ENCODE results near the gene OR2AK2. TPM values are rescaled to one million over a fixed set of nuclear protein-coding genes. Genes with fewer than 3 reads are reported as not detected.

The OR2AK2 gene
- total RNA-seq, 2 donors from 2014 or later, result not detected

GRCh38 chr1:247953408-247953807 is 11.6 kb upstream of the OR2AK2 start:
- H3K27me3 ChIP-seq (replicated peaks; ENCODE audit: insufficient read depth), result no peaks in the 10 kb centered on the region
- no peaks in the 10 kb centered on the region for H3K36me3 ChIP-seq
- H3K4me1 ChIP-seq (ENCODE audit: control insufficient read depth in 1 of 2, low read depth in 2 of 2), result no peaks in the 10 kb centered on the region
- H3K27ac ChIP-seq, result no peak overlapping the region
- no peak for TF ChIP-seq CTCF (IDR thresholded peaks at IDR 0.05)
- ATAC-seq (ENCODE audit: insufficient number of reproducible peaks, low FRiP score, low read depth) (no peak), DNase-seq (ENCODE audit: low spot score) (no peak)
- H3K9me3 ChIP-seq, result no peaks in the 10 kb centered on the region
- H3K4me3 ChIP-seq, result no peak overlapping the region

- no peak for TF ChIP-seq CTCF (IDR thresholded peaks at IDR 0.05)
- no peak for ATAC-seq (ENCODE audit: insufficient number of reproducible peaks, low FRiP score, low read depth)
Measured at GRCh38 chr1:247961791-247962190, 3.2 kb upstream of the OR2AK2 start.

GRCh38 chr1:247962911-247963588 is 2.0 kb upstream of the OR2AK2 start:
- Histone ChIP-seq H3K9me3 (no peaks in the 10 kb centered on the region), H3K36me3 (no peaks in the 10 kb centered on the region), H3K4me1 (ENCODE audit: control insufficient read depth in 1 of 2, low read depth in 2 of 2) (no peaks in the 10 kb centered on the region), H3K4me3 (no peak overlapping the region), H3K27ac (no peak overlapping the region), H3K27me3 (replicated peaks; ENCODE audit: insufficient read depth) (no peaks in the 10 kb centered on the region)
- ATAC-seq (ENCODE audit: insufficient number of reproducible peaks, low FRiP score, low read depth), result no peak
- DNase-seq (ENCODE audit: low spot score), result no peak
- TF ChIP-seq CTCF (IDR thresholded peaks at IDR 0.05), result no peak

More at GRCh38 chr1:247961791-247962190, 3.2 kb upstream of the OR2AK2 start:
- Histone ChIP-seq H3K27ac (no peak overlapping the region), H3K36me3 (no peaks in the 10 kb centered on the region), H3K27me3 (replicated peaks; ENCODE audit: insufficient read depth) (no peaks in the 10 kb centered on the region), H3K9me3 (no peaks in the 10 kb centered on the region), H3K4me1 (ENCODE audit: control insufficient read depth in 1 of 2, low read depth in 2 of 2) (no peaks in the 10 kb centered on the region), H3K4me3 (no peak overlapping the region)
- no peak for DNase-seq (ENCODE audit: low spot score)

GRCh38 chr1:247966532-247967204 is 1.6 kb downstream of the OR2AK2 start:
- H3K36me3 ChIP-seq, result no peaks in the 10 kb centered on the region
- ATAC-seq (ENCODE audit: insufficient number of reproducible peaks, low FRiP score, low read depth), result no peak
- H3K27me3 ChIP-seq (replicated peaks; ENCODE audit: insufficient read depth), result no peaks in the 10 kb centered on the region
- no peak for DNase-seq (ENCODE audit: low spot score)
- no peak overlapping the region for H3K4me3 ChIP-seq
- no peaks in the 10 kb centered on the region for H3K9me3 ChIP-seq
- H3K27ac ChIP-seq, result no peak overlapping the region
- TF ChIP-seq CTCF (IDR thresholded peaks at IDR 0.05), result no peak
- H3K4me1 ChIP-seq (ENCODE audit: control insufficient read depth in 1 of 2, low read depth in 2 of 2), result no peaks in the 10 kb centered on the region

- H3K4me1 ChIP-seq (ENCODE audit: control insufficient read depth in 1 of 2, low read depth in 2 of 2), result no peaks in the 10 kb centered on the region
- H3K4me3 ChIP-seq, result no peak overlapping the region
- no peak overlapping the region for H3K27ac ChIP-seq
- no peaks in the 10 kb centered on the region for H3K9me3 ChIP-seq
- no peaks in the 10 kb centered on the region for H3K27me3 ChIP-seq (replicated peaks; ENCODE audit: insufficient read depth)
- TF ChIP-seq CTCF (IDR thresholded peaks at IDR 0.05), result no peak
- ATAC-seq (ENCODE audit: insufficient number of reproducible peaks, low FRiP score, low read depth), result no peak
- no peaks in the 10 kb centered on the region for H3K36me3 ChIP-seq
- DNase-seq (ENCODE audit: low spot score), result no peak
Measured at GRCh38 chr1:247992986-247993385, 28.0 kb downstream of the OR2AK2 start.
